NB4 (cell line): ENCODE data around the gene FANCC.

Source experiments
- DNase-seq: peaks from one replicate; pipeline ENCODE4 v3.0.0; 2010; ENCODE audit warnings: low read depth
- H3K4me3 ChIP-seq: one replicate; pipeline ENCODE4 v1.5.1; 2011; ENCODE audit warnings: mild to moderate bottlenecking, low read depth, low read length, moderate library complexity
- CTCF ChIP-seq: IDR thresholded peaks from one replicate; pipeline ENCODE4 v1.5.1; 2012; ENCODE audit warnings: low read depth, low read length
- MAX ChIP-seq: IDR thresholded peaks from 2 replicates; pipeline ENCODE4 v1.6.1; 2011; ENCODE audit warnings: low read depth, low read length
- MYC ChIP-seq: IDR thresholded peaks from 2 replicates; pipeline ENCODE4 v1.6.1; 2011; ENCODE audit warnings: low read depth, low read length
- POLR2A ChIP-seq: IDR thresholded peaks from 2 replicates; pipeline ENCODE4 v1.6.1; 2011; ENCODE audit warnings: mild to moderate bottlenecking; ENCODE audit not compliant: insufficient read length; ENCODE audit errors: extremely low read depth

Gene FANCC

GRCh38 chr9:95104980-95105379, 212.5 kb downstream of the FANCC start:
- no peak for DNase-seq
- H3K4me3 ChIP-seq, result no peak overlapping the region
- no peak for TF ChIP-seq MYC
- TF ChIP-seq POLR2A, result no peak
- TF ChIP-seq MAX, result no peak
- TF ChIP-seq CTCF, result no peak

- TF ChIP-seq MYC (no peak), CTCF (no peak), MAX (no peak), POLR2A (no peak)
- DNase-seq, result no peak
- H3K4me3 ChIP-seq, result no peak overlapping the region
Observed at GRCh38 chr9:95104581-95104960, 212.9 kb downstream of the FANCC start.

GRCh38 chr9:95103871-95104580, 213.5 kb downstream of the FANCC start:
- DNase-seq, result no peak
- H3K4me3 ChIP-seq, result no peak overlapping the region
- no peak for TF ChIP-seq MAX
- TF ChIP-seq POLR2A, result no peak
- TF ChIP-seq MYC, result no peak
- TF ChIP-seq CTCF, result no peak

GRCh38 chr9:95103281-95103771, 214.2 kb downstream of the FANCC start:
- H3K4me3 ChIP-seq, result no peak overlapping the region
- TF ChIP-seq CTCF (peak; percentile 14), MAX (no peak)
- no peak for DNase-seq

GRCh38 chr9:95102572-95102971, 214.9 kb downstream of the FANCC start:
- no peak overlapping the region for H3K4me3 ChIP-seq
- TF ChIP-seq MYC (no peak), MAX (no peak), POLR2A (no peak), CTCF (no peak)
- DNase-seq, result no peak

- TF ChIP-seq CTCF (no peak), POLR2A (no peak), MAX (no peak), MYC (no peak)
- no peak for DNase-seq
- H3K4me3 ChIP-seq, result no peak overlapping the region
Observed at GRCh38 chr9:95102001-95102433, 215.5 kb downstream of the FANCC start.
